K562 (cell line): Measurements from ENCODE around the gene CLASP2. TPM values are rescaled to one million over a fixed set of nuclear protein-coding genes. Genes with fewer than 3 reads are reported as not detected.
A peak's percentile ranks its signal among the peaks of the same experiment; 100 is the strongest.

ENCODE experiments used
- ATAC-seq: fragments of 200-7000 bp; cut with Tn5 transposase; 3 replicates; pipeline ENCODE4 v1.9.1; 2020; ENCODE audit warnings: moderate library complexity
- BruUV-seq: library from RNA; stranded (reverse); fragments of 400-500 nt; replicated peaks from 2 replicates; lab custom pipeline; 2021; lab: Mats Ljungman, UMichigan
- CTCF ChIA-PET: fragments of 300-600 bp; formaldehyde crosslinking; extraction: SDS; loops from one replicate; lab custom pipeline; 2021; ENCODE audit warnings: low intra/inter-chr PET ratio; lab: Yijun Ruan, JAX
- POLR2A ChIA-PET: fragments of 300-600, 350-650 bp; sonication (Branson Sonifier 250); formaldehyde crosslinking; extraction: SDS; loops from one replicate; lab custom pipeline; 2021; ENCODE audit warnings: antibody characterized with exemption, inconsistent platforms; lab: Yijun Ruan, JAX
- DNase-seq, 4 experiments: peaks; one replicate each; pipeline versions ENCODE4 v3.0.0 to v3.0.0-alpha.2; 2011 to 2018; ENCODE audit warnings: low spot score in 3 of 4, mixed read lengths in 3 of 4; ENCODE audit errors: extremely low read depth in 1 of 4
- FAIRE-seq: peaks from 2 replicates; lab custom pipeline; 2011; peaks lifted over from hg19 to GRCh38; lab: Jason Lieb, UNC
- H2AFZ ChIP-seq: 2 replicates; pipeline ENCODE4 v1.6.0; 2011; ENCODE audit warnings: low read depth, low read length, control low read depth, inconsistent platforms
- H3K27ac ChIP-seq: fragments of 200-600 bp; 3 replicates; pipeline ENCODE4 v1.8.0; 2011; ENCODE audit warnings: low read depth, mild to moderate bottlenecking, control low read depth, inconsistent platforms, low read length, moderate library complexity, mixed read lengths; ENCODE audit errors: extremely low read depth
- H3K27me3 ChIP-seq, 2 experiments: fragments of 300-600 bp in 1 of 2; 2 replicates in 1 of 2; 3 replicates in 1 of 2; pipeline versions ENCODE4 v1.6.0 to v1.8.0; 2011; ENCODE audit warnings: inconsistent platforms in 2 of 2, low read length in 2 of 2, mild to moderate bottlenecking in 1 of 2, mixed read lengths in 1 of 2, moderate library complexity in 1 of 2; ENCODE audit not compliant: control insufficient read depth in 2 of 2, insufficient read depth in 2 of 2
- H3K36me3 ChIP-seq: fragments of 300-600 bp; 3 replicates; pipeline ENCODE4 v1.8.0; 2011; ENCODE audit warnings: mild to moderate bottlenecking, low read length, inconsistent platforms; ENCODE audit not compliant: control insufficient read depth, insufficient read depth
- H3K4me1 ChIP-seq, 2 experiments: fragments of 200-600 bp in 1 of 2; replicated peaks in 1 of 2; 2 replicates in 1 of 2; 3 replicates in 1 of 2; pipeline versions ENCODE4 v1.5.1 to v1.8.0; 2011; ENCODE audit warnings: inconsistent platforms in 2 of 2, low read length in 2 of 2, mild to moderate bottlenecking in 1 of 2, mixed read lengths in 1 of 2, moderate library complexity in 1 of 2; ENCODE audit not compliant: control insufficient read depth in 2 of 2, insufficient read depth in 2 of 2
- H3K4me2 ChIP-seq: 2 replicates; pipeline ENCODE4 v1.6.1; 2011; ENCODE audit warnings: low read length, control low read depth, inconsistent platforms, mixed read lengths; ENCODE audit not compliant: insufficient read depth
- H3K4me3 ChIP-seq: fragments of 200-600 bp; sonication (generic), shearing (Covaris generic); 2 replicates; pipeline ENCODE4 v1.5.1; 2016; ENCODE audit warnings: control low read depth, inconsistent platforms
- H3K79me2 ChIP-seq: fragments of 200-600 bp; 3 replicates; pipeline ENCODE4 v1.8.0; 2011; ENCODE audit warnings: low read length, inconsistent platforms; ENCODE audit not compliant: control insufficient read depth, insufficient read depth
- H3K9ac ChIP-seq, 2 experiments: 2 replicates each; pipeline versions ENCODE4 v1.6.0 to v1.6.1; 2011; ENCODE audit warnings: low read depth in 2 of 2, low read length in 2 of 2, control low read depth in 1 of 2, inconsistent platforms in 1 of 2, mild to moderate bottlenecking in 1 of 2, mixed read lengths in 1 of 2; ENCODE audit not compliant: insufficient read depth in 1 of 2
- H3K9me1 ChIP-seq: one replicate; pipeline ENCODE4 v1.6.0; 2011; ENCODE audit warnings: inconsistent platforms, mild to moderate bottlenecking, low read length, moderate library complexity; ENCODE audit not compliant: control insufficient read depth, insufficient read depth
- H3K9me3 ChIP-seq: replicated peaks from 2 replicates; pipeline ENCODE4 v1.5.1; 2011; ENCODE audit warnings: low read depth, low read length, inconsistent platforms; ENCODE audit not compliant: control insufficient read depth, insufficient read depth
- H4K20me1 ChIP-seq: replicated peaks from 2 replicates; pipeline ENCODE4 v1.6.1; 2011; ENCODE audit warnings: low read length, inconsistent platforms, mixed read lengths; ENCODE audit not compliant: control insufficient read depth, insufficient read depth
- ATF7 ChIP-seq: fragments of 450-650 bp; IDR thresholded peaks from 2 replicates; pipeline ENCODE4 v1.7.1; 2014; ENCODE audit warnings: mild to moderate bottlenecking, moderate library complexity
- JUND ChIP-seq, 2 experiments: IDR thresholded peaks; 2 replicates in 1 of 2; 3 replicates in 1 of 2; pipeline ENCODE4 v1.6.1; 2011; ENCODE audit warnings: borderline replicate concordance in 2 of 2, low read depth in 2 of 2, low read length in 2 of 2, improper control_type of control experiment in 1 of 2, missing biosample characterization in 1 of 2, missing genetic modification characterization in 1 of 2, missing genetic modification reagents in 1 of 2
- NCOA6 ChIP-seq: fragments of 450-650 bp; IDR thresholded peaks from 2 replicates; pipeline ENCODE4 v1.6.1; 2017; ENCODE audit warnings: mild to moderate bottlenecking
- NFYB ChIP-seq: IDR thresholded peaks from 2 replicates; pipeline ENCODE4 v1.6.1; 2011; ENCODE audit warnings: mild to moderate bottlenecking, moderate library complexity; ENCODE audit not compliant: insufficient read length; ENCODE audit errors: extremely low read depth
- PYGO2 ChIP-seq: fragments of 450-650 bp; IDR thresholded peaks from 2 replicates; pipeline ENCODE4 v1.6.1; 2016; ENCODE audit warnings: mild to moderate bottlenecking, missing genetic modification characterization, moderate library complexity, missing compliant biosample characterization
- YY1 ChIP-seq, 3 experiments: IDR thresholded peaks; 2 replicates each; pipeline ENCODE4 v1.6.1; 2011; ENCODE audit warnings: low read length in 2 of 3, mild to moderate bottlenecking in 2 of 3, moderate library complexity in 2 of 3, borderline replicate concordance in 1 of 3, control low read depth in 1 of 3, low read depth in 1 of 3; ENCODE audit not compliant: insufficient read depth in 3 of 3, insufficient replicate concordance in 2 of 3, control insufficient read depth in 1 of 3, insufficient read length in 1 of 3; ENCODE audit errors: extremely low read depth in 1 of 3
- WGBS: fragments of 100-300 bp; shearing (Covaris generic); methylation state at CpG from one replicate; pipeline ENCODE4 v1.1.6; 2016; ENCODE audit warnings: low coverage, mixed read lengths; ENCODE audit not compliant: insufficient coverage; ENCODE audit errors: missing lambda C conversion rate; 5-methylcytosine and 5-hydroxymethylcytosine counted together
- in situ Hi-C: fragments of 300-500 bp; cut with MboI; formaldehyde crosslinking; loops from 4 replicates; pipeline ENCODE4 v1.15.0; 2018; ENCODE audit warnings: inconsistent platforms, mixed read lengths
- intact Hi-C: fragments of 100-400 bp; cut with micrococcal nuclease; formaldehyde crosslinking; loops from 2 replicates; pipeline ENCODE4 v1.14.2; 2022
- polyA plus RNA-seq, 8 experiments: library from polyadenylated mRNA; depleted of rRNA in 4 of 8; stranded (reverse) in 5 of 8; unstranded in 3 of 8; fragments of >200 nt; fragmentation: Nextera tagmentation in 2 of 8; fragmentation: Illumina TruSeq in 1 of 8; extraction: Ambion mirVana in 2 of 8; extraction: Trizol in 1 of 8; gene quantifications; 2 replicates each; pipeline versions ENCODE4 v1.2.1 to v1.2.3, GENCODE V29; 2011 to 2014; ENCODE audit warnings: inconsistent platforms in 1 of 8, missing spikeins in 1 of 8
- total RNA-seq, 7 experiments: library from RNA; depleted of rRNA in 6 of 7; stranded (reverse); fragments of >200 nt in 6 of 7; fragmentation: Illumina TruSeq in 2 of 7; extraction: Trizol in 2 of 7; gene quantifications; 2 replicates each; pipeline versions ENCODE4 v1.2.1 to v1.2.3, GENCODE V29; 2011 to 2021; ENCODE audit warnings: low replicate concordance in 1 of 7
- TF ChIP-seq, protein P1 (sequence below), 2 experiments: fragments of 250-450 bp in 1 of 2; fragments of 450-650 bp in 1 of 2; sonication (Bioruptor Pico) in 1 of 2; IDR thresholded peaks; 2 replicates each; pipeline versions ENCODE4 v1.6.1 to v1.8.0; 2016 to 2021; ENCODE audit warnings: mild to moderate bottlenecking in 2 of 2, moderate library complexity in 2 of 2, missing compliant biosample characterization in 1 of 2, missing genetic modification characterization in 1 of 2
- TF ChIP-seq, protein P2 (sequence below), 2 experiments: fragments of 450-650 bp in 1 of 2; sonication (generic) in 1 of 2; formaldehyde crosslinking in 1 of 2; IDR thresholded peaks in 1 of 2; conservative IDR thresholded peaks in 1 of 2; 2 replicates each; pipeline versions ENCODE4 v1.6.1 to v1.8.1; 2016 to 2023; ENCODE audit warnings: mild to moderate bottlenecking in 2 of 2, moderate library complexity in 2 of 2, inconsistent platforms in 1 of 2, missing genetic modification reagents in 1 of 2
- TF ChIP-seq, protein P3 (sequence below): sonication (generic); formaldehyde crosslinking; IDR thresholded peaks from 2 replicates; pipeline ENCODE4 v1.8.1; 2023; ENCODE audit warnings: mild to moderate bottlenecking, missing genetic modification reagents, moderate library complexity

The CLASP2 gene
- total and polyA plus RNA-seq, 9 of the 15 experiments (the other 6 are each of a cell fraction or from before 2014, with no cell fraction given): 13.5 to 107 (median 71.8) TPM

DNA sequence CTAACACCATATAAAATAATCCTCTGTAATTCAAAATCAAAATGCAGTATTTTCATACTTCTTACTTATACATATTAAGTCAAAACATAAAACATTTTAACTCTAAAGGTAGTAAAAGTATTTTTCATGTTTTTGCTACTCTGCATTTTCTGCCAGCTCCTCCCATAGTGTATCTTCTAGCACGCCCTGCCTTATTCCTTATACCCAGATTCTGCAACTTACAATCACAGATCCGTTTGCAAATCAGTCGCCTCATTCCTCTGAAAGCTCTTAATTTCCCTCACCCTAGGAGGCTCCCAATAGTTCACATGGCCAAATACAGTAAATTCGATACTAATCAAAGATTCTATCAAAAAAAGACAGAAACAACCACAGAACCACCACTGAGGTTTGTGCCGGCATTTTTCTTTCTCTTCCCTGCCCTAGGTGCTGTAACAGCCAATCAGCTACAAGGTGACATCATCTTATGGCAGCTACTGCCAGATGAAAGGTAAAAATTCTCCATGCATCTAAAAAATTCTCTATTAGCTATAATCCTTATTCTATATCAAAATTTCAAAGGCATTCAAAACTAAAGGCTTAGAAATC, 72.9 kb downstream of the CLASP2 start:
- H4K20me1 ChIP-seq: no peaks in the 10 kb centered on the region
- H2AFZ ChIP-seq: no peak overlapping the region
- H3K9ac ChIP-seq: no peak overlapping the region
- H3K4me1 ChIP-seq: peaks cover 0 to 10% of the 10 kb centered on the region in 2 experiments; a peak in 2 of 5 replicates
- no peak overlapping the region for H3K4me2 ChIP-seq
- ChIA-PET POLR2A (interaction anchor here (0.6 to 1.8 kb wide), 5 partner anchors 14 to 140 kb away, joined by 3 to 6 read pairs (median 4); no protein-coding TSS in a partner anchor), CTCF (no interaction called here)
- H3K79me2 ChIP-seq: peaks cover 26% of the 10 kb centered on the region
- DNase-seq (peak in 3 of 4 experiments; percentile 27 to 55 (median 31)), FAIRE-seq (peak; percentile 44), ATAC-seq (peak; percentile 85)
- in situ Hi-C loops (no loop called here), intact Hi-C loops (no loop called here)
- WGBS: 67% methylated on average over 5 of the region's 5 CpGs
- no peaks in the 10 kb centered on the region for H3K9me3 ChIP-seq
- no peaks in the 10 kb centered on the region for H3K27me3 ChIP-seq
- H3K4me3 ChIP-seq: no peak overlapping the region
- no peak overlapping the region for H3K27ac ChIP-seq
- H3K9me1 ChIP-seq: no peaks in the 10 kb centered on the region
- TF ChIP-seq NCOA6: no peak
- peak; percentile 4 for TF ChIP-seq NFYB
- TF ChIP-seq ATF7: peak; percentile 86
- TF ChIP-seq, protein P1, sequence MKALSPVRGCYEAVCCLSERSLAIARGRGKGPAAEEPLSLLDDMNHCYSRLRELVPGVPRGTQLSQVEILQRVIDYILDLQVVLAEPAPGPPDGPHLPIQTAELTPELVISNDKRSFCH (CRISPR knock-in tag; IDR thresholded peaks at IDR 0.05): no peak
- TF ChIP-seq, protein P1 (tag; IDR thresholded peaks at IDR 0.05): no peak
- peak; percentile 48; the same call in 1 of the 2 replicates for TF ChIP-seq JUND (IDR thresholded peaks at IDR 0.05; ENCODE audit: borderline replicate concordance, low read depth, low read length)
- TF ChIP-seq JUND (tag; IDR thresholded peaks at IDR 0.05; ENCODE audit: borderline replicate concordance, low read depth, low read length): peak; percentile 52; the same call in 2 of the 3 replicates
- TF ChIP-seq, protein P2, sequence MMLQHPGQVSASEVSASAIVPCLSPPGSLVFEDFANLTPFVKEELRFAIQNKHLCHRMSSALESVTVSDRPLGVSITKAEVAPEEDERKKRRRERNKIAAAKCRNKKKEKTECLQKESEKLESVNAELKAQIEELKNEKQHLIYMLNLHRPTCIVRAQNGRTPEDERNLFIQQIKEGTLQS (IDR thresholded peaks at IDR 0.05): peak; percentile 87
- TF ChIP-seq, protein P2 (CRISPR knock-in tag; conservative IDR thresholded peaks at IDR 0.05): no peak
- TF ChIP-seq, protein P3, sequence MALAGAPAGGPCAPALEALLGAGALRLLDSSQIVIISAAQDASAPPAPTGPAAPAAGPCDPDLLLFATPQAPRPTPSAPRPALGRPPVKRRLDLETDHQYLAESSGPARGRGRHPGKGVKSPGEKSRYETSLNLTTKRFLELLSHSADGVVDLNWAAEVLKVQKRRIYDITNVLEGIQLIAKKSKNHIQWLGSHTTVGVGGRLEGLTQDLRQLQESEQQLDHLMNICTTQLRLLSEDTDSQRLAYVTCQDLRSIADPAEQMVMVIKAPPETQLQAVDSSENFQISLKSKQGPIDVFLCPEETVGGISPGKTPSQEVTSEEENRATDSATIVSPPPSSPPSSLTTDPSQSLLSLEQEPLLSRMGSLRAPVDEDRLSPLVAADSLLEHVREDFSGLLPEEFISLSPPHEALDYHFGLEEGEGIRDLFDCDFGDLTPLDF (CRISPR knock-in tag): no peak
- TF ChIP-seq YY1 (IDR thresholded peaks at IDR 0.05; ENCODE audit: borderline replicate concordance in 1 of 3, control insufficient read depth in 1 of 3, extremely low read depth in 1 of 3, insufficient read depth in 3 of 3, insufficient read length in 1 of 3, insufficient replicate concordance in 2 of 3, low read depth in 1 of 3, low read length in 2 of 3): peak in 1 of 3 experiments; percentile 22
- no peak for TF ChIP-seq PYGO2 (tag)
- no TSS peak for BruUV-seq
- H3K36me3 ChIP-seq: peaks cover 19% of the 10 kb centered on the region; the same call in 2 of the 3 replicates
